SU-DHL-6 (cell line): Measurements from ENCODE around the gene PXN.

ENCODE experiments used
- H2AFZ ChIP-seq: fragments of 200-600 bp; sonication (generic); 2 replicates; pipeline ENCODE4 v1.6.1; 2014; ENCODE audit warnings: low read depth, mild to moderate bottlenecking, moderate library complexity, mixed read lengths, antibody characterized with exemption, low read length; ENCODE audit not compliant: severe bottlenecking
- H3F3A ChIP-seq: fragments of 200-600 bp; shearing (Covaris generic); 2 replicates; pipeline ENCODE4 v1.6.0; 2016; ENCODE audit warnings: antibody characterized with exemption, mild to moderate bottlenecking; ENCODE audit not compliant: insufficient read depth
- H3K27ac ChIP-seq: fragments of 200-600 bp; sonication (generic); 2 replicates; pipeline ENCODE4 v1.5.1; 2016; ENCODE audit warnings: low read depth, mild to moderate bottlenecking, low read length, moderate library complexity, mixed read lengths
- H3K27me3 ChIP-seq: fragments of 200-600 bp; sonication (generic), shearing (Covaris generic); 2 replicates; pipeline ENCODE4 v1.6.0; 2014; ENCODE audit warnings: mild to moderate bottlenecking, low read length
- H3K36me3 ChIP-seq: fragments of 200-600 bp; sonication (generic); 2 replicates; pipeline ENCODE4 v1.6.1; 2014; ENCODE audit warnings: mild to moderate bottlenecking, low read length, mixed read lengths
- H3K4me2 ChIP-seq: fragments of 300-600, 200-600 bp; shearing (Covaris generic), sonication (generic); 2 replicates; pipeline ENCODE4 v1.6.0; 2014; ENCODE audit warnings: low read length, low read depth, mild to moderate bottlenecking; ENCODE audit not compliant: poor library complexity, severe bottlenecking
- H3K4me3 ChIP-seq: fragments of 200-600 bp; sonication (generic); 2 replicates; pipeline ENCODE4 v1.5.1; 2014; ENCODE audit warnings: antibody characterized with exemption, low read length, mild to moderate bottlenecking, mixed read lengths; ENCODE audit not compliant: insufficient read depth, poor library complexity, severe bottlenecking
- H3K79me2 ChIP-seq: fragments of 200-600 bp; sonication (generic); 2 replicates; pipeline ENCODE4 v1.6.1; 2014; ENCODE audit warnings: mild to moderate bottlenecking, low read length, moderate library complexity; ENCODE audit not compliant: insufficient read depth
- H3K9ac ChIP-seq: fragments of 200-600 bp; sonication (generic); 2 replicates; pipeline ENCODE4 v1.7.0; 2014; ENCODE audit warnings: mild to moderate bottlenecking, low read length
- H3K9me2 ChIP-seq: fragments of 200-600 bp; sonication (generic); replicated peaks from 2 replicates; pipeline ENCODE4 v1.6.1; 2014; ENCODE audit warnings: low read length; ENCODE audit not compliant: insufficient read depth
- H3K9me3 ChIP-seq: fragments of 200-600 bp; sonication (generic); 2 replicates; pipeline ENCODE4 v1.6.1; 2014; ENCODE audit warnings: low read length, mixed read lengths; ENCODE audit not compliant: insufficient read depth
- H4K20me1 ChIP-seq: fragments of 200-600 bp; sonication (generic); 2 replicates; pipeline ENCODE4 v1.6.1; 2014; ENCODE audit warnings: low read depth, mild to moderate bottlenecking, antibody characterized with exemption, low read length, moderate library complexity, mixed read lengths
- CTCF ChIP-seq: fragments of 200-600 bp; sonication (generic); IDR thresholded peaks from one replicate; pipeline ENCODE4 v1.5.1; 2017; ENCODE audit warnings: antibody characterized with exemption, mild to moderate bottlenecking, low read length, moderate library complexity; ENCODE audit not compliant: insufficient read depth, poor library complexity, severe bottlenecking
- EZH2phosphoT487 ChIP-seq: fragments of 200-600 bp; sonication (generic), shearing (Covaris generic); conservative IDR thresholded peaks from 2 replicates; pipeline ENCODE4 v1.6.1; 2018; ENCODE audit warnings: mild to moderate bottlenecking, antibody characterized with exemption, low read length, moderate library complexity, mixed read lengths

Gene PXN

GRCh38 chr12:120230974-120231315 is 34.6 kb downstream of the PXN start:
- Histone ChIP-seq H3K36me3 (no peaks in the 10 kb centered on the region), H4K20me1 (no peaks in the 10 kb centered on the region), H3F3A (no peaks in the 10 kb centered on the region; the same call in 1 of the 2 replicates), H3K27ac (no peak overlapping the region), H3K9me2 (no peaks in the 10 kb centered on the region), H2AFZ (no peak overlapping the region), H3K79me2 (no peaks in the 10 kb centered on the region), H3K4me2 (no peak overlapping the region), H3K9me3 (no peaks in the 10 kb centered on the region), H3K27me3 (no peaks in the 10 kb centered on the region), H3K9ac (no peak overlapping the region), H3K4me3 (no peak overlapping the region)
- TF ChIP-seq CTCF (no peak), EZH2phosphoT487 (no peak)

DNA sequence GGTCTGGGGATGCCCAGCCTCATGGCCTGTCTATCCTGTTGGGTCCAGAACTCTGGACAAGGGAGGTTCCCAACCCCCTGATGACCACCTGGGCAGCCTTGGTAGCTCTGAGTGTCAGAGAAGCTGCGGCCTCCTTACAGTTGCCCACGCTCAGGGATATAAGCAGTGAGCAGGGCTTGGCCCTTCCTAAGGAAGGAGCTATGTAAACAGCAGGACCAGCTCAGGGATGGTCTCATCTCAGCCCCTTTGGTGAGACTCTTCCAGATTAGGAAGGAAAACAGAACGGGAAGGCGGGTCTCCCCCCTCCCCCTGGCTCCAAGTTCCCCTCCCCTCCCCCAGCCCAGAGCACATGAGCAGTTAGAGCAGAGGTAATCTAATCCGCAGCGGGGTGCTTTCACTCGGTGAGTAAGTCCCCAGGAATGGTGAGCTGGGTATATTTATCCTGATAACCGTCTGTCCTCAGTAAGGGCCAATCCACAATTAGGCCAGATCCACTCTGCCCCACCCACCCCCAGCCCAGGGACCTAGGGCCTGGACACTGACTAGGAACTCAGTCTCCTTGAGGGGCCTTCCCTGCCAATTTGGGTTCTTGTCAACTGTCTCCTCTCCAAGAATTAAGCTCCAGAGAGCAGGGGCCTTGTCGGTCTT is 35.1 kb downstream of the PXN start:
- Histone ChIP-seq H3K9ac (no peak overlapping the region), H3K27me3 (no peaks in the 10 kb centered on the region), H3K9me3 (no peaks in the 10 kb centered on the region), H3F3A (no peaks in the 10 kb centered on the region; the same call in 1 of the 2 replicates), H3K4me3 (no peak overlapping the region), H3K27ac (no peak overlapping the region), H3K9me2 (no peaks in the 10 kb centered on the region), H2AFZ (no peak overlapping the region), H3K36me3 (no peaks in the 10 kb centered on the region), H3K79me2 (no peaks in the 10 kb centered on the region), H3K4me2 (no peak overlapping the region), H4K20me1 (no peaks in the 10 kb centered on the region)
- TF ChIP-seq EZH2phosphoT487 (no peak), CTCF (no peak)

GRCh38 chr12:120229487-120230325 is 35.8 kb downstream of the PXN start:
- Histone ChIP-seq H3K79me2 (no peaks in the 10 kb centered on the region), H3K4me2 (no peak overlapping the region)

More at GRCh38 chr12:120229487-120230325, 35.8 kb downstream of the PXN start:
- Histone ChIP-seq H3F3A (no peaks in the 10 kb centered on the region; the same call in 1 of the 2 replicates), H3K9me3 (no peaks in the 10 kb centered on the region), H3K4me3 (no peak overlapping the region), H3K9me2 (no peaks in the 10 kb centered on the region), H3K27me3 (no peaks in the 10 kb centered on the region), H3K9ac (no peak overlapping the region), H4K20me1 (no peaks in the 10 kb centered on the region), H2AFZ (no peak overlapping the region), H3K36me3 (no peaks in the 10 kb centered on the region), H3K27ac (no peak overlapping the region)
- TF ChIP-seq CTCF (no peak), EZH2phosphoT487 (no peak)
